Neutrophil (primary cell): ENCODE results near the gene ARHGAP45.
A peak's percentile ranks its signal among the peaks of the same experiment; 100 is the strongest.

Experiments used
- H3K27ac ChIP-seq: fragments of 200-600 bp; sonication (generic); 2 replicates; pipeline ENCODE4 v1.5.1; 2016; ENCODE audit warnings: mild to moderate bottlenecking, moderate library complexity
- H3K27me3 ChIP-seq: fragments of 200-600 bp; sonication (generic); 2 replicates; pipeline ENCODE4 v1.6.0; 2016; ENCODE audit warnings: mild to moderate bottlenecking
- H3K36me3 ChIP-seq: fragments of 200-600 bp; sonication (generic); 2 replicates; pipeline ENCODE4 v1.5.1; 2017
- H3K4me1 ChIP-seq, 2 experiments: fragments of 200-600 bp in 1 of 2; sonication (generic) in 1 of 2; 1 replicate in 1 of 2; 2 replicates in 1 of 2; pipeline versions ENCODE4 v1.5.1 to v1.6.1; 2013 to 2016; ENCODE audit warnings: low read depth in 1 of 2, low read length in 1 of 2, mild to moderate bottlenecking in 1 of 2, moderate library complexity in 1 of 2; ENCODE audit not compliant: control insufficient read depth in 1 of 2, insufficient read depth in 1 of 2
- H3K4me3 ChIP-seq, 2 experiments: fragments of 200-600 bp in 1 of 2; sonication (generic) in 1 of 2; 1 replicate in 1 of 2; 2 replicates in 1 of 2; pipeline ENCODE4 v1.5.1; 2013 to 2016; ENCODE audit warnings: low read depth in 1 of 2, low read length in 1 of 2, mild to moderate bottlenecking in 1 of 2, moderate library complexity in 1 of 2
- H3K9me3 ChIP-seq: fragments of 200-600 bp; sonication (generic); 2 replicates; pipeline ENCODE4 v1.5.1; 2016
- TF ChIP-seq, protein P1 (sequence below): fragments of 200-600 bp; sonication (generic); IDR thresholded peaks from 2 replicates; pipeline ENCODE4 v1.5.1; 2016; ENCODE audit warnings: antibody characterized with exemption

The ARHGAP45 gene

DNA sequence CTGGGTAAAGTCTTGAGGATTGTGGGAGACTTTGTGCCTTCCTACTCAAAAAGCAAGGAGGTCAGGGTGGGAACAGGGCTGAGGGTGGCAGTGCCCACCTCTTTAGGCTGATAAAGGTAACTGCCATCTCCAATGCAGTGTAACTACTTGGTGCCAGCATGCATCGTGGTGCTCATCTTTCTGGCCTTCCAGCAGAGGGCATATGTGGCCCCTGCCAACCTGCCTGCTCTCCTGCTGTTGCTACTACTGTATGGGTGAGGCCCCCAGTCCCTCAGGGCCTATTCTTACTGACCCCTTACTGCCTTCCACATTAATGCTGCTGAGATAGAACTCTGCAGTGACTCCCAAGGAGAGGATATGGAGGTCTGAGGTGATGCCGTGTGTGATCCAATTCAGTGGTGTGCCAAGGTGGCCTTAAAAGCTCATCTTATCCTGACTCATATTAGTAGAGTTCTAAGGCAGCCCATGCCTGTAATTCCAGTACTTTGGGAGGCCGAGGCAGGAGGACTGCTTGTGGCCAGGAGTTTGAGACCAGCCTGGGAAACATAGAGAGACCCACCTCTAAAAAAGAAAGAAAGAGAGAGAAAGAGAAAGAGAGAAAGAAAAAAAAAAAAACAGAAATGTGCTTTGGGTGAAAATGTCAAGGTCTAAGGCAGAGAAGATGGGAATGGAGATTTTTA is 9.7 kb upstream of the ARHGAP45 start:
- no peaks in the 10 kb centered on the region for H3K27me3 ChIP-seq
- H3K4me3 ChIP-seq, result no peak overlapping the region
- peaks cover 97% of the 10 kb centered on the region for H3K36me3 ChIP-seq
- peak overlapping the region; percentile 33 for H3K27ac ChIP-seq
- H3K9me3 ChIP-seq, result no peaks in the 10 kb centered on the region
- no peaks in the 10 kb centered on the region for H3K4me1 ChIP-seq
- TF ChIP-seq, protein P1, sequence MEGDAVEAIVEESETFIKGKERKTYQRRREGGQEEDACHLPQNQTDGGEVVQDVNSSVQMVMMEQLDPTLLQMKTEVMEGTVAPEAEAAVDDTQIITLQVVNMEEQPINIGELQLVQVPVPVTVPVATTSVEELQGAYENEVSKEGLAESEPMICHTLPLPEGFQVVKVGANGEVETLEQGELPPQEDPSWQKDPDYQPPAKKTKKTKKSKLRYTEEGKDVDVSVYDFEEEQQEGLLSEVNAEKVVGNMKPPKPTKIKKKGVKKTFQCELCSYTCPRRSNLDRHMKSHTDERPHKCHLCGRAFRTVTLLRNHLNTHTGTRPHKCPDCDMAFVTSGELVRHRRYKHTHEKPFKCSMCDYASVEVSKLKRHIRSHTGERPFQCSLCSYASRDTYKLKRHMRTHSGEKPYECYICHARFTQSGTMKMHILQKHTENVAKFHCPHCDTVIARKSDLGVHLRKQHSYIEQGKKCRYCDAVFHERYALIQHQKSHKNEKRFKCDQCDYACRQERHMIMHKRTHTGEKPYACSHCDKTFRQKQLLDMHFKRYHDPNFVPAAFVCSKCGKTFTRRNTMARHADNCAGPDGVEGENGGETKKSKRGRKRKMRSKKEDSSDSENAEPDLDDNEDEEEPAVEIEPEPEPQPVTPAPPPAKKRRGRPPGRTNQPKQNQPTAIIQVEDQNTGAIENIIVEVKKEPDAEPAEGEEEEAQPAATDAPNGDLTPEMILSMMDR, result peak; percentile 22

DNA sequence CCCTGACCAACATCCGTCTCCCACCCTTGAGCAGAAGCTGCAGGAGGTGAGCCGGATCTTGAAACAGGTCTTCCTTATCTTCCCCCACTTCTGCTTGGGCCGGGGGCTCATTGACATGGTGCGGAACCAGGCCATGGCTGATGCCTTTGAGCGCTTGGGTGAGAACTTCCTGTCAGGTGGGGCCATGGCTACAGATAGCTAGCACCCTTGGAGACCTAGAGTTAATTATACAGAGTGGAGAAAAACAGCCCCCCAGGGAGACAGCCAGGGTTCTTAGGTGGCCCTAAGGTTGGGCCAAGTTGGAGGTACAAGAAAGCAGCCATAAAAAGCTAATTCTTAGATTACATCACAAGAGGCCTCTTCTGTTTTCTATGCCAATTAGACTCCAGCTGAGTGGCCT is 8.9 kb upstream of the ARHGAP45 start:
- H3K27ac ChIP-seq, result peak overlapping the region; percentile 20
- H3K4me3 ChIP-seq, result no peak overlapping the region
- no peaks in the 10 kb centered on the region for H3K4me1 ChIP-seq
- TF ChIP-seq, protein P1, result no peak
- no peaks in the 10 kb centered on the region for H3K9me3 ChIP-seq
- peaks cover 96% of the 10 kb centered on the region for H3K36me3 ChIP-seq
- no peaks in the 10 kb centered on the region for H3K27me3 ChIP-seq

DNA sequence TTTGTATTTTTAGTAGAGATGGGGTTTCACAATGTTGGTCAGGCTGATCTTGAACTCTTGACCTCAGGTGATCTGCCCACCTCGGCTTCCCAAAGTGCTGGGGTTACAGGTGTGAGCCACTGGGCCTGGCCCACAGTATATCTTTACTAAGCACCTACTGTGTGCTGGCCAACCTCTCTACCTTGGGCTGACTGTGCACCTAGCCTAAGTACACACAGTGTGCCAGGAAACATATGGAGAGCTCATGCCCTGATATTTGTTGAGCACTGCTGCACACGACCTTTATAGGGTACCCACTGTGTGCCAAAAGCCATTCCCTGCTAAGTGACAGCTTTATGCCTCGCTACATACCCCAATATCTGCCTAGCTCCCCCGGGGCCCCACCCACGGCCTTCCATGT is 6.3 kb upstream of the ARHGAP45 start:
- peaks cover 89% of the 10 kb centered on the region for H3K36me3 ChIP-seq
- H3K4me3 ChIP-seq, result no peak overlapping the region
- H3K27me3 ChIP-seq, result no peaks in the 10 kb centered on the region
- H3K27ac ChIP-seq, result no peak overlapping the region
- peaks cover 22 to 25% of the 10 kb centered on the region in 2 experiments for H3K4me1 ChIP-seq
- H3K9me3 ChIP-seq, result no peaks in the 10 kb centered on the region
- TF ChIP-seq, protein P1, result no peak

DNA sequence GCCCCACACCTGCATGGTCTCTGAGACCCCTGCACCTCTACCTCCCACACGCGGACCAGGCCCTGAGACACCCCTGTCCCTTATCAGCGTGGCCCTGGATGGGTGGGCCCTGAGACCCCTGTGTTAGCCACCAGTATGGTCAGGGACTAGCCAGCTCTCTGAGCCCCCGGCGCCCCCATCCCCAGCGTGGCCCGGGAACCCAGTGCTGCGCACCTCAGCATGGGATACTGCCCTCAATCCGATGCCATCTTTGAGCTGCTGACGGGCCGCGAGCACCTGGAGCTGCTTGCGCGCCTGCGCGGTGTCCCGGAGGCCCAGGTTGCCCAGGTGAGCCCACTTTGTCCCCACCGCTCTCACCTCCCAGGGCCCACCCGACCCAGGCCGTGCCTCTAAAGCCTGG is 5.0 kb upstream of the ARHGAP45 start:
- Histone ChIP-seq H3K27me3 (no peaks in the 10 kb centered on the region), H3K9me3 (no peaks in the 10 kb centered on the region), H3K4me1 (peaks cover 33 to 38% of the 10 kb centered on the region in 2 experiments), H3K36me3 (peaks cover 84% of the 10 kb centered on the region), H3K27ac (peak overlapping the region; percentile 13), H3K4me3 (no peak overlapping the region)
- TF ChIP-seq, protein P1, result no peak

DNA sequence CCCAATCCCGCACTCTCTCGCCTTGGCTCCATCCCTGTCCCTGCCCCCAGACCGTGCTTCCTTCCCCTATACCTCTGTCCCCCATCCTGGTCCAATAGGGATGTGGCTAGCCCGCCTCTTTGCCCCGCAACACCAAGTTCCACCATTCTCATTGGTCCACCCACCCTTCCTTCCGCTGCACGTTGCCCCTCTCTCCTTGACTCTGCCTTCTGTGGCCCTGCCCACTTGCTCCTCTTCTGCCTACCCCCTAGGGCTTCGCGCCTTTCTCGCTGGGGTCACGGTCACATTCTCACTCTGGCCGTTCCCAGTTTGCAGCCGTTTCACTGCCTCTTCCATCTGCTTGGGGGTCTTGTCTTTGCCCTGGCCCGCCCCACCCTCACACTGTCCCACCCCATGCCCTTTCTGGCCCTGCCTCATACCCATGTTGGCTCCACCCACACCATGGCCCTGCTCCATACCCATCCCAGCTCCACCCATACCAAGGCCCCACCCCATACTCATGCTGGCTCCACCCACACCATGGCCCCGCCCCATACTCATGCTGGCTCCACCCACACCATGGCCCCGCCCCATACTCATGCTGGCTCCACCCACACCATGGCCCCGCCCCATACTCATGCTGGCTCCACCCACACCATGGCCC is 4.5 kb upstream of the ARHGAP45 start:
- Histone ChIP-seq H3K4me1 (peaks cover 33 to 40% of the 10 kb centered on the region in 2 experiments), H3K27me3 (no peaks in the 10 kb centered on the region), H3K4me3 (no peak overlapping the region), H3K9me3 (no peaks in the 10 kb centered on the region), H3K27ac (peak overlapping the region; percentile 13), H3K36me3 (peaks cover 81% of the 10 kb centered on the region)
- TF ChIP-seq, protein P1, result no peak
